ENCODE measurements around the gene GALR1.

The GALR1 gene

GRCh38 chr18:77321823-77322805 is 72.5 kb downstream of the GALR1 start:
- Mint-ChIP-seq H3K36me3 (no peaks in the 10 kb centered on the region), H3K27ac (no peak overlapping the region), H3K4me1 (no peaks in the 10 kb centered on the region), H3K4me3 (no peak overlapping the region), H3K9me3 (no peaks in the 10 kb centered on the region), H3K27me3 (peaks cover 14% of the 10 kb centered on the region)
- ATAC-seq (ENCODE audit: low read depth) = no peak
- DNase-seq (ENCODE audit: low spot score in 2 of 2) = no peak

GRCh38 chr18:77323640-77324299 is 74.1 kb downstream of the GALR1 start:
- no peak overlapping the region for H3K27ac Mint-ChIP-seq
- H3K27me3 Mint-ChIP-seq = peaks cover 14% of the 10 kb centered on the region
- ATAC-seq (ENCODE audit: low read depth) (no peak), DNase-seq (ENCODE audit: low spot score in 2 of 2) (no peak)
- H3K9me3 Mint-ChIP-seq = peaks cover 3% of the 10 kb centered on the region
- H3K4me3 Mint-ChIP-seq = no peak overlapping the region
- no peaks in the 10 kb centered on the region for H3K4me1 Mint-ChIP-seq
- H3K36me3 Mint-ChIP-seq = no peaks in the 10 kb centered on the region
